ENCODE data around the gene PPFIA4.

Gene PPFIA4

GRCh38 chr1:203049077-203049476 lies 22.8 kb downstream of the PPFIA4 start:
- 68 to 75% methylated on average over 4 of the region's 4 CpGs for WGBS, 2 experiments
- no peaks in the 10 kb centered on the region for H3K9me3 ChIP-seq (ENCODE audit: control insufficient read depth, low read length)
- no peaks in the 10 kb centered on the region for H3K27me3 ChIP-seq (ENCODE audit: control insufficient read depth, insufficient read depth, low read length, poor library complexity, severe bottlenecking)
- no peaks in the 10 kb centered on the region for H3K36me3 ChIP-seq (ENCODE audit: control insufficient read depth, insufficient read depth, low read length)
- no peak overlapping the region for H3K27ac ChIP-seq (ENCODE audit: insufficient read depth, low read depth, low read length, poor library complexity, severe bottlenecking)
- peaks cover 10% of the 10 kb centered on the region for H3K4me1 ChIP-seq (ENCODE audit: control insufficient read depth, insufficient read depth, low read length)
- no peak overlapping the region for H3K4me3 ChIP-seq (ENCODE audit: insufficient read depth, low read depth, low read length)

- H3K9me3 ChIP-seq (ENCODE audit: control insufficient read depth, low read length): no peaks in the 10 kb centered on the region
- peaks cover 10% of the 10 kb centered on the region for H3K4me1 ChIP-seq (ENCODE audit: control insufficient read depth, insufficient read depth, low read length)
- no peaks in the 10 kb centered on the region for H3K36me3 ChIP-seq (ENCODE audit: control insufficient read depth, insufficient read depth, low read length)
- no peaks in the 10 kb centered on the region for H3K27me3 ChIP-seq (ENCODE audit: control insufficient read depth, insufficient read depth, low read length, poor library complexity, severe bottlenecking)
- no peak overlapping the region for H3K27ac ChIP-seq (ENCODE audit: insufficient read depth, low read depth, low read length, poor library complexity, severe bottlenecking)
- WGBS, 2 experiments: 92% methylated on average over 14 of the region's 14 CpGs
- no peak overlapping the region for H3K4me3 ChIP-seq (ENCODE audit: insufficient read depth, low read depth, low read length)
These were observed 23.4 kb downstream of the PPFIA4 start for GRCh38 chr1:203049576-203050180.

- Histone ChIP-seq H3K9me3 (ENCODE audit: control insufficient read depth, low read length) (no peaks in the 10 kb centered on the region), H3K4me1 (ENCODE audit: control insufficient read depth, insufficient read depth, low read length) (peaks cover 11% of the 10 kb centered on the region), H3K27me3 (ENCODE audit: control insufficient read depth, insufficient read depth, low read length, poor library complexity, severe bottlenecking) (no peaks in the 10 kb centered on the region), H3K36me3 (ENCODE audit: control insufficient read depth, insufficient read depth, low read length) (no peaks in the 10 kb centered on the region), H3K4me3 (ENCODE audit: insufficient read depth, low read depth, low read length) (no peak overlapping the region), H3K27ac (ENCODE audit: insufficient read depth, low read depth, low read length, poor library complexity, severe bottlenecking) (no peak overlapping the region)
- WGBS, 2 experiments: 88 to 90% methylated on average over 2 to 4 of the region's 4 CpGs
These were observed 24.5 kb downstream of the PPFIA4 start for GRCh38 chr1:203050826-203051225.

GRCh38 chr1:203051841-203052324 lies 25.6 kb downstream of the PPFIA4 start:
- WGBS, 2 experiments: 78 to 79% methylated on average over 20 of the region's 20 CpGs
- peaks cover 11% of the 10 kb centered on the region for H3K4me1 ChIP-seq (ENCODE audit: control insufficient read depth, insufficient read depth, low read length)
- H3K4me3 ChIP-seq (ENCODE audit: insufficient read depth, low read depth, low read length): no peak overlapping the region
- no peak overlapping the region for H3K27ac ChIP-seq (ENCODE audit: insufficient read depth, low read depth, low read length, poor library complexity, severe bottlenecking)
- H3K27me3 ChIP-seq (ENCODE audit: control insufficient read depth, insufficient read depth, low read length, poor library complexity, severe bottlenecking): no peaks in the 10 kb centered on the region
- no peaks in the 10 kb centered on the region for H3K36me3 ChIP-seq (ENCODE audit: control insufficient read depth, insufficient read depth, low read length)
- no peaks in the 10 kb centered on the region for H3K9me3 ChIP-seq (ENCODE audit: control insufficient read depth, low read length)

GRCh38 chr1:203052601-203053000 lies 26.3 kb downstream of the PPFIA4 start:
- H3K4me1 ChIP-seq (ENCODE audit: control insufficient read depth, insufficient read depth, low read length): peaks cover 11% of the 10 kb centered on the region

GRCh38 chr1:203054184-203054583 lies 27.9 kb downstream of the PPFIA4 start:
- WGBS, 2 experiments: 66 to 71% methylated on average over 1 of the region's 1 CpG
- Histone ChIP-seq H3K4me3 (ENCODE audit: insufficient read depth, low read depth, low read length) (no peak overlapping the region), H3K36me3 (ENCODE audit: control insufficient read depth, insufficient read depth, low read length) (no peaks in the 10 kb centered on the region), H3K27me3 (ENCODE audit: control insufficient read depth, insufficient read depth, low read length, poor library complexity, severe bottlenecking) (no peaks in the 10 kb centered on the region), H3K4me1 (ENCODE audit: control insufficient read depth, insufficient read depth, low read length) (peaks cover 11% of the 10 kb centered on the region), H3K27ac (ENCODE audit: insufficient read depth, low read depth, low read length, poor library complexity, severe bottlenecking) (no peak overlapping the region), H3K9me3 (ENCODE audit: control insufficient read depth, low read length) (no peaks in the 10 kb centered on the region)

More at GRCh38 chr1:203052601-203053000, 26.3 kb downstream of the PPFIA4 start:
- Histone ChIP-seq H3K27ac (ENCODE audit: insufficient read depth, low read depth, low read length, poor library complexity, severe bottlenecking) (no peak overlapping the region), H3K36me3 (ENCODE audit: control insufficient read depth, insufficient read depth, low read length) (no peaks in the 10 kb centered on the region), H3K9me3 (ENCODE audit: control insufficient read depth, low read length) (no peaks in the 10 kb centered on the region), H3K4me3 (ENCODE audit: insufficient read depth, low read depth, low read length) (no peak overlapping the region), H3K27me3 (ENCODE audit: control insufficient read depth, insufficient read depth, low read length, poor library complexity, severe bottlenecking) (no peaks in the 10 kb centered on the region)
- WGBS, 2 experiments: 90 to 92% methylated on average over 2 to 3 of the region's 3 CpGs

- Histone ChIP-seq H3K9me3 (ENCODE audit: control insufficient read depth, low read length) (no peaks in the 10 kb centered on the region), H3K36me3 (ENCODE audit: control insufficient read depth, insufficient read depth, low read length) (no peaks in the 10 kb centered on the region), H3K27me3 (ENCODE audit: control insufficient read depth, insufficient read depth, low read length, poor library complexity, severe bottlenecking) (no peaks in the 10 kb centered on the region), H3K4me3 (ENCODE audit: insufficient read depth, low read depth, low read length) (no peak overlapping the region), H3K27ac (ENCODE audit: insufficient read depth, low read depth, low read length, poor library complexity, severe bottlenecking) (no peak overlapping the region), H3K4me1 (ENCODE audit: control insufficient read depth, insufficient read depth, low read length) (peaks cover 11% of the 10 kb centered on the region)
- 71 to 80% methylated on average over 3 to 5 of the region's 5 CpGs for WGBS, 2 experiments
These were observed 28.4 kb downstream of the PPFIA4 start for GRCh38 chr1:203054642-203055041.

- no peak overlapping the region for H3K4me3 ChIP-seq (ENCODE audit: insufficient read depth, low read depth, low read length)
- H3K9me3 ChIP-seq (ENCODE audit: control insufficient read depth, low read length): no peaks in the 10 kb centered on the region
- no peak overlapping the region for H3K27ac ChIP-seq (ENCODE audit: insufficient read depth, low read depth, low read length, poor library complexity, severe bottlenecking)
- H3K27me3 ChIP-seq (ENCODE audit: control insufficient read depth, insufficient read depth, low read length, poor library complexity, severe bottlenecking): no peaks in the 10 kb centered on the region
- no peaks in the 10 kb centered on the region for H3K36me3 ChIP-seq (ENCODE audit: control insufficient read depth, insufficient read depth, low read length)
- 73 to 75% methylated on average over 24 of the region's 24 CpGs for WGBS, 2 experiments
- H3K4me1 ChIP-seq (ENCODE audit: control insufficient read depth, insufficient read depth, low read length): peaks cover 11% of the 10 kb centered on the region
These were observed 29.0 kb downstream of the PPFIA4 start for GRCh38 chr1:203055161-203055799.

- 94 to 95% methylated on average over 7 of the region's 7 CpGs for WGBS, 2 experiments
These were observed 29.7 kb downstream of the PPFIA4 start for GRCh38 chr1:203056012-203056411.

GRCh38 chr1:203056516-203056915 lies 30.2 kb downstream of the PPFIA4 start:
- H3K36me3 ChIP-seq (ENCODE audit: control insufficient read depth, insufficient read depth, low read length): peaks cover 4% of the 10 kb centered on the region
- no peak overlapping the region for H3K27ac ChIP-seq (ENCODE audit: insufficient read depth, low read depth, low read length, poor library complexity, severe bottlenecking)
- WGBS, 2 experiments: 95 to 97% methylated on average over 6 of the region's 6 CpGs
- H3K4me3 ChIP-seq (ENCODE audit: insufficient read depth, low read depth, low read length): no peak overlapping the region
- H3K9me3 ChIP-seq (ENCODE audit: control insufficient read depth, low read length): no peaks in the 10 kb centered on the region
- H3K4me1 ChIP-seq (ENCODE audit: control insufficient read depth, insufficient read depth, low read length): peaks cover 11% of the 10 kb centered on the region
- H3K27me3 ChIP-seq (ENCODE audit: control insufficient read depth, insufficient read depth, low read length, poor library complexity, severe bottlenecking): no peaks in the 10 kb centered on the region

More at GRCh38 chr1:203056012-203056411, 29.7 kb downstream of the PPFIA4 start:
- H3K4me1 ChIP-seq (ENCODE audit: control insufficient read depth, insufficient read depth, low read length): peaks cover 11% of the 10 kb centered on the region
- H3K36me3 ChIP-seq (ENCODE audit: control insufficient read depth, insufficient read depth, low read length): peaks cover 3% of the 10 kb centered on the region
- no peaks in the 10 kb centered on the region for H3K9me3 ChIP-seq (ENCODE audit: control insufficient read depth, low read length)
- no peak overlapping the region for H3K27ac ChIP-seq (ENCODE audit: insufficient read depth, low read depth, low read length, poor library complexity, severe bottlenecking)
- no peaks in the 10 kb centered on the region for H3K27me3 ChIP-seq (ENCODE audit: control insufficient read depth, insufficient read depth, low read length, poor library complexity, severe bottlenecking)
- H3K4me3 ChIP-seq (ENCODE audit: insufficient read depth, low read depth, low read length): no peak overlapping the region

Measured in ectodermal cell (in vitro differentiated cells).